ENCODE measurements around the gene APOBEC3A.

The APOBEC3A gene

GRCh38 chr22:38947321-38948140 is 9.9 kb upstream of the APOBEC3A start:
- DNase-seq (ENCODE audit: low read depth in 1 of 2, low spot score in 1 of 2) = no peak
- no peak for TF ChIP-seq JUND (IDR thresholded peaks at IDR 0.05; ENCODE audit: low read depth)
- in situ Hi-C loops (cut with HindIII; ENCODE audit: low pct_unique_long_range_greater_than_20kb, low sequenced_read_pairs) = no loop called here

DNA sequence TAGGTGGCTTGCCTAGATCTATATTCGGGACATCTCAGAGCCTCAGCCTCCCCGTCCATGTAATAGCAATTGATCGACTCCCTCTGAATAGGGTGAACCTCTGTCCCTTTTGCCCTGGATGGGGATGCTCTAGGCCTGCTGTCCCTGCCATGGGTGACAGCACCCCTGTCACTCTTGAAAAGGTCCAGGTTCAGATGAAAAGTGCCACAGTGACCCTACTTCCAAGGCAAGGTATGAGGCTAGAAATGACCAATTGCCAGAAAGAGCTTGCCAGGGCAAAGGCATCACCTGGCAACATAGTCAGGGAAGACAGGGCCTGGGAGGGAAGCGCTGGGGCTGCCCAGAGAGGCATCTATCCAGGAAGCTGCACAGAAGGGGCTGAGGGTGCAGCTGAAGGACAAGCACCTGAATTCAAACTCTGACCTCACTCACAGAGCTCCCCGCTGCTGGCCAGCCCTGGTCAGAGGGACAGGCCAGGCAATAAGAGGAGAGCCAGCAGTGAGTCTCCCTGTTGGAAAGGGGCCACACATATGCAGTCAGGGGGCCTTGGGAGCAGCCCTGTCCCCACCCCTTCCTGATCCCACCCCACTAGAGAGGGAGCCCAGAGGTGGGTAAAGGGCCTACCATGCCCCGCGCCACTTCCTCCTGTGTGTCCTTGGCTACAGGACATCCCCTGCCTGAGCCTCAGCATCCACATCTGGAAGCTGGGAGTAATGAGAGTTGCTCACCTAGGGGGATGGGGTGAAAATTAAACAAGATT is 9.0 kb upstream of the APOBEC3A start:
- in situ Hi-C loops (cut with HindIII; ENCODE audit: low pct_unique_long_range_greater_than_20kb, low sequenced_read_pairs) = no loop called here
- DNase-seq (ENCODE audit: low read depth in 1 of 2, low spot score in 1 of 2) = no peak
- no peak for TF ChIP-seq JUND (IDR thresholded peaks at IDR 0.05; ENCODE audit: low read depth)

DNA sequence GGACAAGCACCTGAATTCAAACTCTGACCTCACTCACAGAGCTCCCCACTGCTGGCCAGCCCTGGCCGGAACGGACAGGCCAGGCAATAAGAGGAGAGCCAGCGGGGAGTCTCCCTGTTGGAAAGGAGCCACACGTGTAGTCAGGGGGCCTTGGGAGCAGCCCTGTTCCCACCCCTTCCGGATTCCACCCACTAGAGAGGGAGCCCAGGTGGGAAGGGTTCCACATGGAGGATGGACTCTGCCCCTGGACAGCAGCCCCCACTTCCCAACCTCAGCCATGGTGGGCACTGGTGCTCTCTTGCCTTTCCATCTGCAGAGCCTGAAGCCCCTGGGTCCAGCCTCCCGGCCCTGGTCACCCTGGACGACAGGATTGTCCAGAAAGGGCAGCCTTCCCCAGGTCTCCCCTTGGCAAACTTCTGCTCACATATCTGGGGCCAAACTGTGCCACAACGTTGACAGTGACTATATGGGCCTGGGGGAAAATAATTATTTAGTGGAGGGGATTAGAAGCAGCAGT is 7.5 kb upstream of the APOBEC3A start:
- in situ Hi-C loops (cut with HindIII; ENCODE audit: low pct_unique_long_range_greater_than_20kb, low sequenced_read_pairs) = no loop called here
- no peak for DNase-seq (ENCODE audit: low read depth in 1 of 2, low spot score in 1 of 2)
- no peak for TF ChIP-seq JUND (IDR thresholded peaks at IDR 0.05; ENCODE audit: low read depth)

DNA sequence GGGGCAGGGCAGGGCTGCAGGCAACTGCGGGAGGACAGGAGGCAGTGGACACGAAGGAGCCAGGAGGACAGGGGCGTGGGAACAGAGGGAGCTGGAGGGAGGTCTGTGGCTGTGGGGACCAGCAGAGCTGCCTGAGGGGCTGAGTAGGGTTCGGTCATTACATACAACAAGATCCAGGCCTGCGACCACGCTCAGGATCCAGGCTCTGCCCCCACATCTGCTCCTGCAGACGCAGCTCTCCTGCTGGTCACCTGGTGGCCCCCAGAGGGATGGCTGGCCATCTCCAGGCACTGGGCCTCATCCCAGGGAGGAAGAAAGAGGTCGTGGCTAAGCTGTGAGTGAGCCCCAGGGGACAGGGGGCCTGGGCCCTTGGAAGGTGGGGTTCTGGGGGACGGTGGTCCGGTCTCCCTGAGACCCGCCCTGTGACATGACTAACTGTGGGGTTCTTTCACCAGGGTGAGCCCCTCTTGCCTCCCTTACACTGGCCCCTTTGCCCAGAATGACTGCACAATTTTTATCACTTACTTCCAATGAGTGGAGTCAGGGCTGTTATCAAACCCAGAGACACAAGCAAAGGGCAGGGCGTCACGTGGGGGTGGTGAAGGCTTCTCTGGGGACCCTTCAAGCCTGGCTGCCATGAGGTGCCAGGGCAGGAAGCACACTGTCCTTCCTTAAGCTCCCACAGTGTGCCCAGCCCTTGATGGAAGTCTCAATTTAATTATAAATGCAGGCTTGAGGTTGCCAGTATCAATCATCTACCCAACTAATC is 6.7 kb upstream of the APOBEC3A start:
- in situ Hi-C loops (cut with HindIII; ENCODE audit: low pct_unique_long_range_greater_than_20kb, low sequenced_read_pairs) = no loop called here
- no peak for TF ChIP-seq JUND (IDR thresholded peaks at IDR 0.05; ENCODE audit: low read depth)
- DNase-seq (ENCODE audit: low read depth in 1 of 2, low spot score in 1 of 2) = no peak

DNA sequence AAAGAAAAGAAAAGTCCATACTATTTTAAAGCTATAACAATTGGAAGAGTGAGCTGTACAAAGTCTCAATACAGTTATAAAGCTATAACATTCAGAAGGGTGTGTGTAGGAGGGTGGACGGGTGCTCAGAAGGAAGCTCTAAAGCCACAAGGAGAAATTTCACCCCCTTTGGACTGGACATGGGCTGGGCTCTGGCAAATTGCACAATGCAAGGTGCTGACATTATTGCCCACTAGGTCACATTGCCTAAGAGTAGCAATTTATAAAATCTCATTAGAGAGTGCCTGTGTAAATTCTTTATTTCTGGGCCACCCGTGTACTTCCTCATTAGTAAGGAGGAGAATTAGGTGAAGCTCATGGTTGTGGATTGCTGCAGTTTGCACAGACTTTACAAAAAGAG is 5.7 kb upstream of the APOBEC3A start:
- no peak for TF ChIP-seq JUND (IDR thresholded peaks at IDR 0.05; ENCODE audit: low read depth)
- in situ Hi-C loops (cut with HindIII; ENCODE audit: low pct_unique_long_range_greater_than_20kb, low sequenced_read_pairs) = no loop called here
- DNase-seq (ENCODE audit: low read depth in 1 of 2, low spot score in 1 of 2) = no peak

- no peak for TF ChIP-seq JUND (IDR thresholded peaks at IDR 0.05; ENCODE audit: low read depth)
- in situ Hi-C loops (cut with HindIII; ENCODE audit: low pct_unique_long_range_greater_than_20kb, low sequenced_read_pairs) = no loop called here
- DNase-seq (ENCODE audit: low read depth in 1 of 2, low spot score in 1 of 2) = no peak
Observed at GRCh38 chr22:38952281-38952993, 5.0 kb upstream of the APOBEC3A start.

DNA sequence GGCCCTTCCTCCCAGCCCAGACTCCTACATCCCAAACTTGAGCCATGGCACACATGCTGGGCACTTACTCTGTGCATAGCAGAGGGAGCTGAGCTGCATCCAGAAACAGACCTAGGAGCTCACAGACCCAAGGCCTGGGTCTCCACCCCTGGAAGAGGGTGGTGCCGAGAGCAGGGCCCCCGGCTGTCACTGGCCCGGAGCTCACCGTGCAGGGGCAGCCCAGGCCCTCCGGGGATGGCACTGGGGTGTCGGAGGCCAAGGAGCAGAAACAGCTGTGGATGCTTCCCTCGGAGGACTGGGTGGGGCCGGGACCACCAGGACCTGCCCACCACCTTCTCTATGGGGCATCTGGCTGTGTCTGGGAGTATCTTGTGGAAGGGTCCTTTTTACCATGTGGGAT is 4.3 kb upstream of the APOBEC3A start:
- no peak for DNase-seq (ENCODE audit: low read depth in 1 of 2, low spot score in 1 of 2)
- no peak for TF ChIP-seq JUND (IDR thresholded peaks at IDR 0.05; ENCODE audit: low read depth)
- in situ Hi-C loops (cut with HindIII; ENCODE audit: low pct_unique_long_range_greater_than_20kb, low sequenced_read_pairs) = no loop called here

GRCh38 chr22:38953577-38954413 is 3.6 kb upstream of the APOBEC3A start:
- TF ChIP-seq JUND (IDR thresholded peaks at IDR 0.05; ENCODE audit: low read depth) = no peak
- DNase-seq (ENCODE audit: low read depth in 1 of 2, low spot score in 1 of 2) = no peak
- in situ Hi-C loops (cut with HindIII; ENCODE audit: low pct_unique_long_range_greater_than_20kb, low sequenced_read_pairs) = no loop called here

DNA sequence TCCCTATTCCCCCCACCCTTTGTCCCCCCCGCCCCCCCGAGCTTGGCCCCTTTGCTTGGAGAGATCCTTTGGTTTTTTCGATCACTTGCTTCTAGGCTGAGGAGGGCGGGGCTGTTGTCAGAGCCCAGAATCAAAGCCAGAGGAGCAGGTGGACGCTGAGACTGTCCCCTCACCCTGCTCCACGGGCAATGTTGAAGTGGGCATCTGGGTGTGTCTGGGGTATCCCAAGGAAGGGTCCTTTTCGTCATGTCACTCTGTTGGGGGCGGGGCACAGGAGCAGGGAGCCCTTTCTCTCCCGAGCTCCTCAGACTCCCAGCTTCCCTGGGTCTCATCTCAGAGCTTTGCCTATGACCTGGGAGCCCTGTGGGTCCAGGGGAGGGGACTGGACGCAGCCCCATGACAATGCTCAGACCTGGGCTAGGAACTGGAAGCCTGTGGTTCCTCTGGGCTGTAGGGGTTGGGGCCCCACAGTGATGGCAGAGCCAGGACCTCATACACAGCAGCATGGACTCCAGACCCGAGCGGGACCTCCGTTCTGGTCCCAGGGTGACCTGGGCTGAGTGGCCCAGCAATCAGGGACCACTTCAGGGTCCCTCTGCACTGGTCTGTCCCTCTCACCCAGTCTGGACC is 2.9 kb upstream of the APOBEC3A start:
- in situ Hi-C loops (cut with HindIII; ENCODE audit: low pct_unique_long_range_greater_than_20kb, low sequenced_read_pairs) = no loop called here
- TF ChIP-seq JUND (IDR thresholded peaks at IDR 0.05; ENCODE audit: low read depth) = no peak
- no peak for DNase-seq (ENCODE audit: low read depth in 1 of 2, low spot score in 1 of 2)

- no peak for TF ChIP-seq JUND (IDR thresholded peaks at IDR 0.05; ENCODE audit: low read depth)
- in situ Hi-C loops (cut with HindIII; ENCODE audit: low pct_unique_long_range_greater_than_20kb, low sequenced_read_pairs) = no loop called here
Observed at GRCh38 chr22:38955250-38955905, 2.0 kb upstream of the APOBEC3A start.

More at GRCh38 chr22:38955250-38955905, 2.0 kb upstream of the APOBEC3A start:
- no peak for DNase-seq (ENCODE audit: low read depth in 1 of 2, low spot score in 1 of 2)
